K562 (cell line): ENCODE results near the gene ZDHHC5. TPM values are rescaled to one million over a fixed set of nuclear protein-coding genes. Genes with fewer than 3 reads are reported as not detected.
A peak's percentile ranks its signal among the peaks of the same experiment; 100 is the strongest.

Source experiments
- BRD9 ChIP-seq: fragments of 450-650 bp; IDR thresholded peaks from 2 replicates; pipeline ENCODE4 v1.6.1; 2018; ENCODE audit warnings: low read depth; ENCODE audit not compliant: partially characterized antibody
- CHD1 ChIP-seq: fragments of 200-600 bp; sonication (generic); IDR thresholded peaks from one replicate; pipeline ENCODE4 v1.6.1; 2012; ENCODE audit warnings: mild to moderate bottlenecking, moderate library complexity, low read length, inconsistent platforms
- DNMT1 ChIP-seq: fragments of 450-650 bp; IDR thresholded peaks from 2 replicates; pipeline ENCODE4 v1.6.1; 2016; ENCODE audit warnings: antibody characterized with exemption, mild to moderate bottlenecking
- ERF ChIP-seq: fragments of 450-650 bp; formaldehyde crosslinking; IDR thresholded peaks from 2 replicates; pipeline ENCODE4 v1.4.0; 2020; ENCODE audit warnings: mild to moderate bottlenecking, mixed read lengths
- HMG20B ChIP-seq: fragments of 250-450 bp; sonication (Bioruptor Pico); IDR thresholded peaks from 2 replicates; pipeline ENCODE4 v1.5.0; 2021; ENCODE audit warnings: mild to moderate bottlenecking
- L3MBTL2 ChIP-seq: fragments of 450-650 bp; IDR thresholded peaks from 2 replicates; pipeline ENCODE4 v1.6.1; 2016; ENCODE audit warnings: mild to moderate bottlenecking, moderate library complexity
- MEF2A ChIP-seq: IDR thresholded peaks from 2 replicates; pipeline ENCODE4 v1.6.1; 2011; ENCODE audit warnings: low read depth, mild to moderate bottlenecking, low read length, moderate library complexity; ENCODE audit not compliant: control insufficient read depth
- NFYB ChIP-seq: IDR thresholded peaks from 2 replicates; pipeline ENCODE4 v1.6.1; 2011; ENCODE audit warnings: mild to moderate bottlenecking, moderate library complexity; ENCODE audit not compliant: insufficient read length; ENCODE audit errors: extremely low read depth
- NUFIP1 ChIP-seq: fragments of 450-650 bp; IDR thresholded peaks from 2 replicates; pipeline ENCODE4 v1.6.1; 2018; ENCODE audit not compliant: partially characterized antibody
- PHB2 ChIP-seq: fragments of 450-650 bp; IDR thresholded peaks from 2 replicates; pipeline ENCODE4 v1.6.1; 2017; ENCODE audit warnings: low read depth
- RAD21 ChIP-seq, 2 experiments: fragments of 250-450 bp in 1 of 2; fragments of 450-650 bp in 1 of 2; sonication (Bioruptor Pico) in 1 of 2; formaldehyde crosslinking in 1 of 2; IDR thresholded peaks in 1 of 2; conservative IDR thresholded peaks in 1 of 2; 2 replicates each; pipeline versions ENCODE4 v1.4.0 to v1.8.0; 2020 to 2022; ENCODE audit warnings: mild to moderate bottlenecking in 2 of 2, moderate library complexity in 1 of 2
- RBM39 ChIP-seq: fragments of 200-400 bp; formaldehyde crosslinking; optimal IDR thresholded peaks from 2 replicates; pipeline ENCODE3; 2018; ENCODE audit warnings: low read depth, low read length
- RFX5 ChIP-seq: IDR thresholded peaks from 2 replicates; pipeline ENCODE4 v1.6.1; 2011; ENCODE audit warnings: low read depth, mild to moderate bottlenecking, improper control_type of control experiment, low read length
- SAP30 ChIP-seq: fragments of 200-600 bp; sonication (generic); IDR thresholded peaks from 2 replicates; pipeline ENCODE4 v1.6.1; 2012; ENCODE audit warnings: borderline replicate concordance, low read depth, mild to moderate bottlenecking, moderate library complexity, low read length, control low read depth, inconsistent platforms; ENCODE audit not compliant: insufficient read depth, poor library complexity, severe bottlenecking
- SRSF3 ChIP-seq: fragments of 200-400 bp; formaldehyde crosslinking; IDR thresholded peaks from 2 replicates; pipeline ENCODE4 v1.6.1; 2016; ENCODE audit warnings: mild to moderate bottlenecking, low read length, moderate library complexity; ENCODE audit not compliant: insufficient read depth
- TCFL5 ChIP-seq: fragments of 250-450 bp; sonication (Bioruptor Pico); conservative IDR thresholded peaks from 2 replicates; pipeline ENCODE4 v1.6.1; 2021; ENCODE audit warnings: mild to moderate bottlenecking, moderate library complexity, matching md5 sums
- U2AF1 ChIP-seq: fragments of 200-400 bp; formaldehyde crosslinking; optimal IDR thresholded peaks from 2 replicates; pipeline ENCODE3; 2017; ENCODE audit warnings: mild to moderate bottlenecking, low read depth, low read length, moderate library complexity
- ZNF133 ChIP-seq: fragments of 250-450 bp; sonication (Bioruptor Pico); IDR thresholded peaks from 2 replicates; pipeline ENCODE4 v1.4.0; 2020; ENCODE audit warnings: mild to moderate bottlenecking
- ZNF175 ChIP-seq: fragments of 200-800 bp; sonication (Bioruptor generic); IDR thresholded peaks from 2 replicates; pipeline ENCODE4 v1.6.1; 2016; ENCODE audit warnings: low read depth, mild to moderate bottlenecking, missing genetic modification characterization, missing compliant biosample characterization
- ZNF212 ChIP-seq: fragments of 450-650 bp; formaldehyde crosslinking; IDR thresholded peaks from 2 replicates; pipeline ENCODE4 v1.4.0; 2020; ENCODE audit warnings: mild to moderate bottlenecking
- polyA plus RNA-seq, 8 experiments: library from polyadenylated mRNA; depleted of rRNA in 4 of 8; stranded (reverse) in 5 of 8; unstranded in 3 of 8; fragments of >200 nt; fragmentation: Nextera tagmentation in 2 of 8; fragmentation: Illumina TruSeq in 1 of 8; extraction: Ambion mirVana in 2 of 8; extraction: Trizol in 1 of 8; gene quantifications; 2 replicates each; pipeline versions ENCODE4 v1.2.1 to v1.2.3, GENCODE V29; 2011 to 2014; ENCODE audit warnings: inconsistent platforms in 1 of 8, missing spikeins in 1 of 8
- total RNA-seq, 7 experiments: library from RNA; depleted of rRNA in 6 of 7; stranded (reverse); fragments of >200 nt in 6 of 7; fragmentation: Illumina TruSeq in 2 of 7; extraction: Trizol in 2 of 7; gene quantifications; 2 replicates each; pipeline versions ENCODE4 v1.2.1 to v1.2.3, GENCODE V29; 2011 to 2021; ENCODE audit warnings: low replicate concordance in 1 of 7
- TF ChIP-seq, protein P1 (sequence below): fragments of 250-450 bp; sonication (Bioruptor Pico); IDR thresholded peaks from 2 replicates; pipeline ENCODE4 v1.5.0; 2021; ENCODE audit warnings: mild to moderate bottlenecking, borderline replicate concordance
- TF ChIP-seq, protein P2 (sequence below): fragments of 250-450 bp; sonication (Bioruptor Pico); IDR thresholded peaks from 2 replicates; pipeline ENCODE4 v1.5.0; 2021
- TF ChIP-seq, protein P3 (sequence below): fragments of 250-450 bp; sonication (Bioruptor Pico); IDR thresholded peaks from 2 replicates; pipeline ENCODE4 v1.4.0; 2020; ENCODE audit warnings: borderline replicate concordance

ZDHHC5 gene
- total and polyA plus RNA-seq, 9 of the 15 experiments (the other 6 are each of a cell fraction or from before 2014, with no cell fraction given): 3.8 to 64.2 (median 35.9) TPM

DNA sequence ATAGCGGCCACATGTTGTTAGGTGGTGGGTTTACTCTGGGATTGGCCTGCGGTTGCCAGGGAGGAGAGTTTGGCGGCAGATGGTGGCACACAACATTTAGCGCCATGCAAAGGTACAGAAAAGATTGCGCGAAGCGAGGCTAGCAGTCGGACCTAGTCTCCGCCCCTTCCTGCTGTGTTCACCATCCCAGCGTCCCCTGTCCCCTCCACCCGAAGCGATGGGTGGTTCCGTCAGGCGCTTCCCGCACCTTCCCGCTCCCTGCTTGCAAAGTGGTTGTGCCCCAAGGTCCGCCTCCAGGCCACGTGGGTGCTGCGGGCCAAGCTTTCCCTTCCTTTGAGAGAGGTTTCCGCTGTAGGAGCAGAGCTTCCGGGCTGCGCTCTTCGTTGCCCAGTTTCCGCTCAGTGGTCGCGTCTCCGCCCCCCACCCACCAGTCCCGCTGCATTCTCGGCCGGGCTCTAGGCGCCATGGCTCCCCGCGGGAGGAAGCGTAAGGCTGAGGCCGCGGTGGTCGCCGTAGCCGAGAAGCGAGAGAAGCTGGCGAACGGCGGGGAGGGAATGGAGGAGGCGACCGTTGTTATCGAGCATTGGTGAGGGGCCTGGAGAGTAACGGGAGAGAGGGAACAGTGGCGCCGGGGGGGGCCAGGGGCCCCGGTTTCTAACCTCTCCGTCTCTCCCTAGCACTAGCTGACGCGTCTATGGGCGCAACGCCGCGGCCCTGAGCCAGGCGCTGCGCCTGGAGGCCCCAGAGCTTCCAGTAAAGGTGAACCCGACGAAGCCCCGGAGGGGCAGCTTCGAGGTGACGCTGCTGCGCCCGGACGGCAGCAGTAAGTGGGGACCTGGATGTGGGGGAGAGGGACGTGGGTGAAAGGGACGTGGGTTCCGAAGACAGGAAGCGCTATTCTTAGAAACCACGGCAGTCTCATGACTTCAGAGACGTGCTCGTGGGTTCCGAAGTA lies 73.5 kb downstream of the ZDHHC5 start, which contains the start of gene SELENOH (continued):
- TF ChIP-seq HMG20B (no peak), MEF2A (peak; percentile 73), ERF (CRISPR knock-in tag) (no peak; the same call in none of the 2 replicates), L3MBTL2 (peak; percentile 83), RAD21 (CRISPR knock-in tag; conservative IDR thresholded peaks at IDR 0.05 in 1 of 2, IDR thresholded peaks at IDR 0.05 in 1 of 2) (peak in 1 of 2 experiments; percentile 46; a peak in 3 of 4 replicates), U2AF1 (no peak), NUFIP1 (peak; percentile 85), DNMT1 (no peak), TCFL5 (no peak), SRSF3 (no peak), ZNF212 (CRISPR knock-in tag) (no peak), ZNF175 (CRISPR knock-in tag) (peak; percentile 72; the same call in 1 of the 2 replicates), BRD9 (peak; percentile 32), RFX5 (peak; percentile 76), PHB2 (no peak), ZNF133 (CRISPR knock-in tag) (no peak), NFYB (no peak), RBM39 (no peak), CHD1 (peak; percentile 66), SAP30 (peak; percentile 74)
- TF ChIP-seq, protein P1, sequence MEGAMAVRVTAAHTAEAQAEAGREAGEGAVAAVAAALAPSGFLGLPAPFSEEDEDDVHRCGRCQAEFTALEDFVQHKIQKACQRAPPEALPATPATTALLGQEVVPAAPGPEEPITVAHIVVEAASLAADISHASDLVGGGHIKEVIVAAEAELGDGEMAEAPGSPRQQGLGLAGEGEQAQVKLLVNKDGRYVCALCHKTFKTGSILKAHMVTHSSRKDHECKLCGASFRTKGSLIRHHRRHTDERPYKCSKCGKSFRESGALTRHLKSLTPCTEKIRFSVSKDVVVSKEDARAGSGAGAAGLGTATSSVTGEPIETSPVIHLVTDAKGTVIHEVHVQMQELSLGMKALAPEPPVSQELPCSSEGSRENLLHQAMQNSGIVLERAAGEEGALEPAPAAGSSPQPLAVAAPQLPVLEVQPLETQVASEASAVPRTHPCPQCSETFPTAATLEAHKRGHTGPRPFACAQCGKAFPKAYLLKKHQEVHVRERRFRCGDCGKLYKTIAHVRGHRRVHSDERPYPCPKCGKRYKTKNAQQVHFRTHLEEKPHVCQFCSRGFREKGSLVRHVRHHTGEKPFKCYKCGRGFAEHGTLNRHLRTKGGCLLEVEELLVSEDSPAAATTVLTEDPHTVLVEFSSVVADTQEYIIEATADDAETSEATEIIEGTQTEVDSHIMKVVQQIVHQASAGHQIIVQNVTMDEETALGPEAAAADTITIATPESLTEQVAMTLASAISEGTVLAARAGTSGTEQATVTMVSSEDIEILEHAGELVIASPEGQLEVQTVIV (CRISPR knock-in tag): no peak
- TF ChIP-seq, protein P2, sequence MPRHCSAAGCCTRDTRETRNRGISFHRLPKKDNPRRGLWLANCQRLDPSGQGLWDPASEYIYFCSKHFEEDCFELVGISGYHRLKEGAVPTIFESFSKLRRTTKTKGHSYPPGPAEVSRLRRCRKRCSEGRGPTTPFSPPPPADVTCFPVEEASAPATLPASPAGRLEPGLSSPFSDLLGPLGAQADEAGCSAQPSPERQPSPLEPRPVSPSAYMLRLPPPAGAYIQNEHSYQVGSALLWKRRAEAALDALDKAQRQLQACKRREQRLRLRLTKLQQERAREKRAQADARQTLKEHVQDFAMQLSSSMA (CRISPR knock-in tag): peak; percentile 78; the same call in 1 of the 2 replicates
- TF ChIP-seq, protein P3, sequence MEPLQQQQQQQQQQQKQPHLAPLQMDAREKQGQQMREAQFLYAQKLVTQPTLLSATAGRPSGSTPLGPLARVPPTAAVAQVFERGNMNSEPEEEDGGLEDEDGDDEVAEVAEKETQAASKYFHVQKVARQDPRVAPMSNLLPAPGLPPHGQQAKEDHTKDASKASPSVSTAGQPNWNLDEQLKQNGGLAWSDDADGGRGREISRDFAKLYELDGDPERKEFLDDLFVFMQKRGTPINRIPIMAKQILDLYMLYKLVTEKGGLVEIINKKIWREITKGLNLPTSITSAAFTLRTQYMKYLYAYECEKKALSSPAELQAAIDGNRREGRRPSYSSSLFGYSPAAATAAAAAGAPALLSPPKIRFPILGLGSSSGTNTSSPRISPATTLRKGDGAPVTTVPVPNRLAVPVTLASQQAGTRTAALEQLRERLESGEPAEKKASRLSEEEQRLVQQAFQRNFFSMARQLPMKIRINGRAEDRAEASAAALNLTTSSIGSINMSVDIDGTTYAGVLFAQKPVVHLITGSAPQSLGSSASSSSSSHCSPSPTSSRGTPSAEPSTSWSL (CRISPR knock-in tag): no peak
